Measurements from ENCODE around the gene UQCRHL. TPM values are rescaled to one million over a fixed set of nuclear protein-coding genes. Genes with fewer than 3 reads are reported as not detected.
A peak's percentile ranks its signal among the peaks of the same experiment; 100 is the strongest.

The UQCRHL gene
- total RNA-seq, 2 experiments from 2014 or later: 1.9 to 2.0 TPM

GRCh38 chr1:15760520-15761211 lies 46.8 kb downstream of the UQCRHL start:
- Mint-ChIP-seq H3K4me1 (peaks cover 6% of the 10 kb centered on the region), H3K27me3 (peaks cover 58% of the 10 kb centered on the region), H3K4me3 (no peak overlapping the region), H3K27ac (no peak overlapping the region), H3K9me3 (no peaks in the 10 kb centered on the region), H3K36me3 (no peaks in the 10 kb centered on the region)
- DNase-seq: no peak

- no peaks in the 10 kb centered on the region for H3K36me3 Mint-ChIP-seq
- peaks cover 65% of the 10 kb centered on the region for H3K27me3 Mint-ChIP-seq
- no peak overlapping the region for H3K27ac Mint-ChIP-seq
- no peaks in the 10 kb centered on the region for H3K9me3 Mint-ChIP-seq
- H3K4me1 Mint-ChIP-seq: peaks cover 6% of the 10 kb centered on the region
- no peak for DNase-seq
- peak overlapping the region; percentile 20 for H3K4me3 Mint-ChIP-seq
Observed at GRCh38 chr1:15758953-15759661, 48.3 kb downstream of the UQCRHL start.

- peaks cover 6% of the 10 kb centered on the region for H3K4me1 Mint-ChIP-seq
- no peak for DNase-seq
- no peaks in the 10 kb centered on the region for H3K9me3 Mint-ChIP-seq
- H3K4me3 Mint-ChIP-seq: peak within 1 kb of the TSS; percentile 65
- H3K27ac Mint-ChIP-seq: no peak within 1 kb of the TSS
- no peaks in the 10 kb centered on the region for H3K36me3 Mint-ChIP-seq
- peaks cover 68% of the 10 kb centered on the region for H3K27me3 Mint-ChIP-seq
Observed at GRCh38 chr1:15758343-15758931, 49.0 kb downstream of the UQCRHL start, which contains the start of gene FBLIM1. Gene FBLIM1 (plus strand): TSS chr1:15758795. CDS start chr1:15764984, 6,189 bp downstream.

- no peak overlapping the region for H3K27ac Mint-ChIP-seq
- H3K4me1 Mint-ChIP-seq: peaks cover 6% of the 10 kb centered on the region
- peak overlapping the region; percentile 65 for H3K4me3 Mint-ChIP-seq
- H3K27me3 Mint-ChIP-seq: peaks cover 74% of the 10 kb centered on the region
- no peaks in the 10 kb centered on the region for H3K36me3 Mint-ChIP-seq
- DNase-seq: no peak
- no peaks in the 10 kb centered on the region for H3K9me3 Mint-ChIP-seq
Observed at GRCh38 chr1:15757575-15758342, 49.7 kb downstream of the UQCRHL start.

Other genes starting within 250 kb of the UQCRHL start
- 10 to 100 TPM; 25.4 to 26.2 TPM for gene AGMAT, start 222.6 kb downstream of the UQCRHL start, total RNA-seq
- gene DDI2, start 190.2 kb downstream of the UQCRHL start, total RNA-seq: 10 to 100 TPM; 45.4 to 45.9 TPM
- 10 to 100 TPM; 45.4 to 50.6 TPM for gene PLEKHM2, start 123.3 kb downstream of the UQCRHL start, total RNA-seq
- under 1 TPM; 0.76 to 0.94 TPM for gene SLC25A34, start 71.4 kb downstream of the UQCRHL start, total RNA-seq
- gene TMEM82, start 65.2 kb downstream of the UQCRHL start, total RNA-seq: not detected
- gene FBLIM1, start 48.9 kb downstream of the UQCRHL start, total RNA-seq: not detected
- 10 to 100 TPM; 49.3 to 51.9 TPM for gene SPEN, start 40.1 kb upstream of the UQCRHL start, total RNA-seq
- gene ZBTB17, start 168.5 kb upstream of the UQCRHL start, total RNA-seq: 10 to 100 TPM; 52.3 to 56.1 TPM
- gene SRARP, start 196.6 kb upstream of the UQCRHL start, total RNA-seq: not detected
- gene HSPB7, start 210.4 kb upstream of the UQCRHL start, total RNA-seq: not detected
- gene CLCNKA, start 214.4 kb upstream of the UQCRHL start, total RNA-seq: not detected
- gene CLCNKB, start 236.1 kb upstream of the UQCRHL start, total RNA-seq: not detected